HG02840 (cell line): ENCODE measurements around the gene MYH11.
"Not testable (repeated sequence)": the region's sequence is repeated elsewhere in the genome, so short reads cannot be mapped to it uniquely, and the experiment has no call there.

Experiments
- ATAC-seq: cut with Tn5 transposase; IDR thresholded peaks from one replicate; pipeline ENCODE4 v1.9.1; 2021; ENCODE audit warnings: mild to moderate bottlenecking, moderate library complexity, moderate number of reproducible peaks; ENCODE audit not compliant: unreplicated experiment, low FRiP score

The MYH11 gene

DNA sequence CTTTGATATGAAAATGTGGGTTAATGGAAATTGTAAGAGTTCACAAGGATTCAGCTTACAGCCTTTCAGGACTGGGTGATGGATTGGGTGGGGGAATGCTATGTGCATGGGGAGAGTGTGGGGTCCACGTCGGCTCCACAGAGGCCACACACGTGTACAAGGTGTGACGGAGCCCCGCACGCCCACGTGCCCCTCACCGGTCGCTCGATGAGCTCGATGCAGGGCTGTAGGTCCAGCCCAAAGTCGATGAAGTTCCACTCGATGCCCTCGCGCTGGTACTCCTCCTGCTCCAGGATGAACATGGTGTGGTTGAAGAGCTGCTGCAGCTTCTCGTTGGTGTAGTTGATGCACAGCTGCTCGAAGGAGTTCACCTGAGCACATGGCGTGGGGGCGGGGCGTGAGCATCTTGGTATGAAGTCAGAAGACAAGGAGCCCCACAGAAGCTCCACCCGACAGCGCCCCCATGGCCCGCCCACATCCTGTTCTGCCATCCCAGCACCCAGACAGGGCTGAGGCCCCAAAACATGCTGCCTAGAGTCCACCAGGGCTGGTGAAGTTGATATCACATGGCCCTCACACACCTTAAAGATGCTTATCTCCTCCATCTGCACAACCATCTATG is 99.1 kb downstream of the MYH11 start:
- no peak for ATAC-seq

DNA sequence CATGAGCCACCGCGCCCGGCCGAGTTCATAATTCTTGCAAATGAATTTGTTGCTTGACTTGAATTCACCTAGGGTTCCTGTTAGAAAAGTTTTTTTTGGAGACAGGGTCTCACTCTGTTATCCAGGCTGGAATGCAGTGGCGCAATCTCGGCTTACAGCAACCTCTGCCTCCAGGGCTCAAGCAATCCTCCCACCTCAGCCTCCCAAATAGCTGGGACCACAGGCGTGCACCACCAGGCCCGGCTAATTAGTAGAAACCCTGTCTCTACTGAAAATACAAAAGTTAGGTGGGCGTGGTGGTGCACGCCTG is 99.8 kb downstream of the MYH11 start:
- no peak for ATAC-seq

DNA sequence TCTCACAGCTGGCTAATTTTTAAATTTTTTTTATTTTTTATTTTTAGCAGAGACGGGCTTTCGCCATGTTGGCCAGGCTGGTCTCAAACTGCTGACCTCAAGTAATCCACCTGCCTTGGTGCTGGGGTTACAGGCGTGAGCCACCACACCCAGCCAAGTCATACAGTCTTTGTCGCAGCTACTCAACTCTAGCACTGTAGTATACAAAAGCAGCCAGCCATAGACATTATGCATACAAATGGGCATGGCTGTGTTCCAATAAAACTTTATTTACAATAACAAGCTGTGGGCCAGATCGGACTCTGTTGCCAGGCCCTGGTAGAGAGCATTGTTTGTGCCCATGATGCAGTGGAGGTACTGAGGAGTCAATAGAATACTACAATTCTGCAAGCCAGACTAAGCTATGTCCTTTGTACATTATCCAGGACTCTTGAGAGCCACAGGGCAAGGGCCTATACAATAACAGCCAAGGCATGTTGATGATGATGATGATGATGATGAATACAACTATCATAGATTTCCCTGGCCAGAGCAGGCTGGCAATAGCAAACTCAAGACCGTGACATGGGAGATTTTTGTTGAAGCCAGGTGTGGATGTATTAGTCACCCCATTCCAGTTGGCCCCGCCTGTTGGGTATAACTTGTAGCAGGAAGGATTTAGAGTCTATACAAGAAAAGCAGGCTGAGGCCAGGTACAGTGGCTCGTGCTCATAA is 101.8 kb downstream of the MYH11 start:
- no peak for ATAC-seq

DNA sequence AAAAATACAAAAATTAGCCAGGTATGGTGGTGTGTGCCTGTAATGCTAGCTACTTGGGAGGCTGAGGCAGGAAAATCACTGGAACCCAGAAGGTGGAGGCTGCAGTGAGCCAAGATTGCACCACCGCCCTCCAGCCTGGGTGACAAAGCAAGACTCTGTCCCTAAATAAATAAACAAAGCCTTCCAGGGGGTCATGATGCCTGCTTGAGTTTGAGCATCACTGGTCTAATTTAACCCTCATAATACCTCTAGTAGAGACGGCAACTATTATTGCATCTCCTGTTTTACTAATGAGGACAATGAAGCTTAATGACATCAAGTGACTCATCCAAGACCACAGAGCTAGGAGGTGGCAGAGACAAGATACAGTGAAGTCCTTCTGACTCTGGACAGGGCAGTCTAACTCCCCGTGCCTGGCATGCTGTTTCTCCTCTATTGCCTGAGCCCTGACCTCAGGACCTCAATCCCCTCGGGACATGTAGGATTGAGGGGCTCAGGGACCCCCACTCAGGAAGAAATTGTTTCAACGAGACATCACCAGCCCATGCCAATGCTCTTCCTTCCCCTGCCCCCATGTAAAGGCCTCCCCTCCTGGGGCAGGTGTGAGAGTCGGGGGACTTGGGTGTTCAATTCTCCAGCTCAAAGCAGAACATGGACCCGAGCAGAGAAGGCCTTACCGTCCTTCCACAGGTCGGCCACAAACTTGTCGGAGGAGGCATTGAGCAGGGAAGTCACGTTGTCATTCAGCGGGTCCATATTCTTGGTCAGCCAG is 103.9 kb downstream of the MYH11 start:
- ATAC-seq = no peak

DNA sequence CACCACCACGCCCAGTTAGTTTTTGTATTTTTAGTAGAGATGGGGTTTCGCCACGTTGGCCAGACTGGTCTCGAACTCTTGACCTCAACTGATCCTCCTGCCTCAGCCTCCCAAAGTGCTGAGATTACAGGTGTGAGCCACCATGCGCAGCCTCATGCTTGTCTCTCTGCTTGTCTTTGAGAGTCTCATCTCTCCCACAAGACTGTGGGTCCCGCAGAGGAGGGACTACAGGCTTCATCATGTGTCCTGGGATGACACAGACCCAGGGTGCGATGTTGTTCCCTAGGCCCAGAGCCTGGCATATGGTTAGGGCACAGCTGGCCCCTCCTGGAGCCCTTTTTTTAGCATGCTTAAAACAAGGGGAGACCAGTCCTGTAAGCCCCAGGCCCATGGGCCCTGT is 104.9 kb downstream of the MYH11 start:
- no peak for ATAC-seq

DNA sequence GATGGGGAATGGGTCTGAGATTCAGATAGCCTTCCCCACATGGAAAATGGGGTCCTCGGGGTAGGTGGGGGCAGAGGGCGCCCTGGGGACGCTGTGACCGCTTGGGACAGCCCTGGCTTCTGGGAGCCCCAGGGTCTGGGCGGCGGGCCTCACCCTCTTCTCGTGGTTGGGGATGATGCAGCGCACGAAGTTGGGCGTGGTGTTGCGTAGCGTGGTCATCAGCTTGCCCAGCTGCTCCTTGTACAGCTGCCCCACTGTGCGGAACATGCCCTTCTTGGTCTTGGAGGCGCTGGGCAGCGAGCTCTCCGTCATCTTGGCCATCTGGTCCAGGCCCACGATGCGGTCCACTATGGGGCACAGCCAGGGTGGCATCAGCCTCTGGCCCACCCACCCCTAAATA is 106.8 kb downstream of the MYH11 start:
- ATAC-seq = no peak

DNA sequence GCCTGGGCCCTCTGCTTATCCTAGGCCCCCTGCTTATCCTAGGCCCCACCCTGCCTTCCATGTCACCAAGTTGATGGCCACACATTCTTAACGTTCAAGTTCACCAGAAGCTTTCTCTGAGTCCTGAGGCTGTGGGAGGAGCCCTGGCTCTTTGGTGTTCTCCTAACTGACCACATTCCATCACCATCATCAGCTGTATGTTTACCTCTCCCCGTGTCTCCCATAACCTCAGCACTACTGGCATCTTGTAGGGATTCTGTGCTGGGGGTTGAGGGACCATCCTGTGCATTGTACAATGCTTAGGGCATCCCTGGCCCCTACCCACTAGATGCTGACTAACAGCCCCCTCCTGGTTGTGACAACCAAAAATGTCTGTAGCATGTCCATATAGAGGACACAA is 107.5 kb downstream of the MYH11 start:
- no peak for ATAC-seq

DNA sequence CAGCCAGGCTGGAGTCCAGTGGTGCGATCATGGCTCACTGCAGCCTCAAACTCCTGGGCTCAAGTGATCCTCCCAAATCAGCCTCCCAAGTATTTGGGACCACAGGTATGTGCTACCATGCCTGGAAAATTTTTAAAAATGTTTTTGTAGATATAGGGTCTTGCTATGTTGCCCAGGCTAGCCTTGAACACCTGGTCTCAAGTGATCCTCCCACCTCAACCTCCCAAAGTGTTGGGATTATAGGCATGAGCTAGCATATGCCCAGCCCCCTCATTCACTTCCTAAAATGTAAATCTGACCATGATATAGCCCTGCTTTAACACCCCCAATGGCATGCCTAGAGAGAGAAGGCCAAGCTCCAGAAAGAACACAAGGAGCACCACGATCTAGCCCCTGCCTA is 108.2 kb downstream of the MYH11 start:
- ATAC-seq = no peak

DNA sequence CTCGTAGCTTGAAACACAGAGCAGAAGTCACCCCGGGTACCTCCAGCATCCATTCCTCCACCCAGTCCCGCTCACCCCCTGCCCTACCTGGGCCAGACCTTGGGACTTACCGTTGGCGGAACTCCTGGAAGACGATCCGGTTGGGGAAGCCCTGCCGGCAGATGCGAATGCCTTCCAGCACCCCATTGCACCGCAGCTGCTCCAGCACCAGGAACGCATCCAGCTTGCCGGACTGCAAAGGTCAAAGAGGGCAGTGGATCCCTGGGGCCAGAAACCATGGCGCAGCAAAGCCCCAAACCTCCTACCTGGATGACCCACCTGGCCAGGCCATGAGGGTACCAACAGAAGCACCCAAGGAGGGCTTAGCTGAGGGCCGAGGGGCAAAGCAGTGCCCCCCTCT is 108.9 kb downstream of the MYH11 start:
- no peak for ATAC-seq

DNA sequence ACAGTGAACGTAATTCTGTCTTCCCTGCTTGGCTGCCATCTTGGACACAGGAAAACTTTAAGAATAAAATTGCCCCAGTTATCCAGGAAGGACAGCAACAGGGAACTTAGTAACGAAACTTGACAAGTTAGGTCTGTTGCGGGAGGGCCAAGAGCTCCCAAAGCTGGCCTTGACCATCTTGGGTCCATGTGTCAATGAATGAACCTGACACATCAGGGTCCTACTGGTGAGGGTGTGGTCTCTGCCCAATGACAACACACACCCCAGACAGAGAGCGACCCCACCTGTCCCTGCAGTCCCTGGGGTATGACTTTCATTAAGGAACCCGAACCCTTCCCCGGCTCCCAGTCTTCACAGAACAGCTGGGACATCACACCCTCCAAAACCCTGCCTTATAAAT is 110.5 kb downstream of the MYH11 start:
- ATAC-seq = no peak

DNA sequence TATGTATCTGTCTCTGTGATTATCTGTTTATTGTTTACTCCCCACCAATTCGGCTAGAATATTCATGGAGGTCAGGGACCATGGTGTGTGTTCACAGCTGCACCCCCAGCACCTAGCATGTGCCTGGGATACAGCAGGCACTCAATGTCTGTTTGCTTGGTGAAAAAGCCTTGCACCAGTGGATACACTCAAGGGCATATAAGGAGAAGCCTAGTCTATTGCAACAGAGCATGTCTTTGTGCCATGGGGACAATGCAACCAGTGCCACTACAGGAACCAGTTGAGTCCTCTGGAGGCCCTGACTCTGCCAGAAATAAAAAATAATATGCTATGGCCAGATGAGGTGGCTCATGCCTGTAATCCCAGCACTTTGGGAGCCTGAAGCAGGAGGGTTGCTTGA is 113.2 kb downstream of the MYH11 start:
- ATAC-seq = no peak

DNA sequence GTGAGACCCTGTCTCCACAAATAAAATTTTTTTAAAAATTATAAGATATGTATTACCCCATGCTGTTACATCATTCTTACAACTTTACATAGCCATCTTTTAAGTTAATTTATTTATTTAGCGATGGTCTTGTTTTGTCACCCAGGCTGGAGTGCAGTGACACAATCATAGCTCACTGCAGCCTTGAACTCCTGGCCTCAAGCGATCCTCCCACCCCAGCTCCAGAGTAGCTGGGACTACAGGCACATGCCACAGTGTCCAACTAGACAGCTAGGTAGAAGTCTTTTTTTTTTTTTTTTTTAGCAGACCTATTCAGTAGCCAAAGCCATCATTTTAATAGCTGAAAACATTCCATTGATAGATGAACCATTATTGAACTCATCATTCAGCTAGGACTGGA is 114.1 kb downstream of the MYH11 start:
- no peak for ATAC-seq

DNA sequence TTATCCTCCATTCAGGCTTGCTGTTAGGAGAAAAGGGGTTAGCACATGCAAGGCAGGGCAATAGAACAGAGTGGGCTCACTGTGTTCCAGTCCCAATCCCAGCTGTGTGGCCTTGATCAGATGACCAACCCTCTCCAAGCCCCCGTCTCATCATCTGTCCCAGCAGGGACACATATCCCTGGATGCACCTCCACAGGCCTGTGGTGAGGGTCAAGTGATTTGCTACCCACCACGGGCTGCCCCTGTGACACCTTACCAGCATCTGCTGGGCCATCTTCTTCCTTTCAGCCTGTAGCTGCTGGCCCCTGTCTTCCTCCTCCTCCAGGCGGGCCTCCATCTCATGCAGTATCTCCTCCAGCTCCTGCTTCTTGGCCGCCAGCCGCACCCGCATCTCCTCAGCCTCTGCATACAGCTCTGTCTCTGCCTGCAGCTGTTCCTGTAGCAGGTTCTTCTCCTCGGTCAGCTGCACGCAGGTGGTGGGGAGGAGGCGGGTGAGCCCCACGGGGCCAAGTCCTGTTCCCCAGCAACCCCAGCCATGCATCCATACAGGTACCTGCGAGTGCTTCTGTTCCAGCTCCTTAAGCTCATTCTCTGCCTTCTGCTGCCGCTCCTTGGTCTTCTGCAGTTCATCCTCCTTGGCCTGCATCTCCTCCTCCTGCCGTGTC is 115.5 kb downstream of the MYH11 start:
- ATAC-seq = no peak

DNA sequence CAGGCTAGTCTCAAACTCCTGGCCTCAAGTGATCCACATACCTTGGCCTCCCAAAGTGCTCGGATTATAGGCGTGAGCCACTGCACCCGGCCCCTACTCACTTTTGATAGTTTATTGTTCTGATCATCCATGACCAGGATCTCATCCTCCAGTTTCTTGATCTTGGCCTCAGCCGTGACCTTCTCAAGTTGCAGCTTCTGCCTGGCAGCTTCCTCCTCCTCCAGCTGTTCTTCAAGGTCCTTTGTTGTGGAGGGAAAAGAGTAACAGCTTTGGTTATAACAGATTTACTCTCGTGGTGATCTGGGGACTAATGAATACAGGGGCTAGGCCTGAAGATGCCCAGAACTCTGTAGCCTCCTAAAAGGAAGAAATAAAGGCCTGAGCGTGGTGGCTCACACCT is 116.9 kb downstream of the MYH11 start:
- ATAC-seq = no peak

DNA sequence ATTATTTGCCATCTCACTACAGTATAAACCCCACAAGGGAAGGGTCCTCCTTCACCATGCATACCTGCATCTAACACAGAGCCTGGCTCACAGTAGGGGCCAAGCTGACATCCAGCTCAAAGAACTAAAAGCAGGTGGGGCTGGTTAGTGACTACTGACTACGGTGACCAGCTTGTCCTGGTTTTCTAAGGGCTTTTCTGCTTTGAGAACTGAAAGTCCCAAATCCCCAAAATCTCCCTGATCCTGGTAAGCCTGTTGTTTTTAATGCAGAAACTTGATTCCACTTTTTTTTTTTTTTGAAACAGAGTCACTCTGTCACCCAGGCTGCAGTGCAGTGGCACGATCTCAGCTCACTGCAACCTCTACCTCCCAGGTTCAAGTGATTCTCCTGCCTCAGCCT is 117.4 kb downstream of the MYH11 start:
- ATAC-seq = no peak

DNA sequence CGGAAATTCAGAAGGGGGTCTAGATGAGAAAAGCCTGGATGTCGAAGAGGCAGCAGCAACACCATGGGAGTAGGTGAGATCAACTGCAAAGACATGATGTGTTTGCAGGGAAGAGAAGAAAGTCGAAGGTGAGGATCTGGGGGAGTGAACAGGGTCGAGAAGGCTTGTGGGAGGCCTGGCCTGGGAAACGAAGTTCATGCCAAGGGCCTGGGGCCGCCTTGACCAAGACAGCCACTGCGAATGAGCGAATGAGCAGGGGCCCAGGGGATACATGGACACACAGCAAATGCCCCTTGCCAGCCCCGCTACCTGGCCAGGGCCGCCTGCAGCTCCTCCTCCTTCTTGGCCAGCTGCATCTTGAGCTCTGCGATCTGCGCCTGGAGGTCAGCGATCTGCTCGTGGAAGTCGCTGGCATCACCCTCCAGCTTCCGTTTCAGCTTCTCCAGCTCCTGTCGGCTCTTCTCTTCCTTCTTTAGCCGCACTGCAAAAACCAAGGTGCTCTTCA is 119.6 kb downstream of the MYH11 start:
- no peak for ATAC-seq

DNA sequence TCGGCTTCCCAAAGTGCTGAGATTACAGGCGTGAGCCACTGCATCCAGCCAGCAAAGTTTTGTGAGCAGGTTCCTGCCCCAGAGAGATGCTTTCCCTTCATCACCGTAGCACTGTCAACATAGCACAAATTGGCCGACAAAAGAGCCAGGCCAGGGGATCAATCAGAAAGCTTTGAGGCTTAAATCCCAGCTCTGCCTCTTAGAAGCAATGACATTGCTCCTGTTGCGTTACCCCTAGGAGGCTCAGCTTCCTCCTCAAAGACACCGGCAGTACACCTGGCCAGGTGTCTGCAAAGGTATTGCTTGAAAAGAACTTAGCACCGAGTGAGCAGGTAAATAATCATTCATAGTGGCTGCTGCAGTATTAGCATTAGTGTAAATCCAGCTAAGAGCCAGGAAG is 120.3 kb downstream of the MYH11 start:
- no peak for ATAC-seq

DNA sequence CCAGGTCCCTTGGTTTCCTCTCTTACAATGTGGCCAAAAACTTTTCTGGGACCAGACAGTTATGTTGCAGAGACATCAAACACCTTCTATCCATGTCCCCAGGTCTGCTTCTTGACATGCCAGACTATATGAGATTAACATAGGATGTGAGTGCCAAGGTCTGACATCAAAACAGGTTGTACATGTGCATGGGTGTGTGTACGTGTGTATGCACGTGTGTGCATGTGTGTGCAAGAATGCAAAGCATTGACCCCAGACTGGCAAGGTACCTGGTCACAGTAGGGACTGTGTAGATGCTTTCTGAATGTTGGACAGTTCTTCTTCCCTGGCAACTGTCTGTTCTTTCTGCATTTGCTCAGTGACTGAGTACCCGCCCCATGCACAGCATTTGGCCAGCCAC is 121.2 kb downstream of the MYH11 start:
- no peak for ATAC-seq

DNA sequence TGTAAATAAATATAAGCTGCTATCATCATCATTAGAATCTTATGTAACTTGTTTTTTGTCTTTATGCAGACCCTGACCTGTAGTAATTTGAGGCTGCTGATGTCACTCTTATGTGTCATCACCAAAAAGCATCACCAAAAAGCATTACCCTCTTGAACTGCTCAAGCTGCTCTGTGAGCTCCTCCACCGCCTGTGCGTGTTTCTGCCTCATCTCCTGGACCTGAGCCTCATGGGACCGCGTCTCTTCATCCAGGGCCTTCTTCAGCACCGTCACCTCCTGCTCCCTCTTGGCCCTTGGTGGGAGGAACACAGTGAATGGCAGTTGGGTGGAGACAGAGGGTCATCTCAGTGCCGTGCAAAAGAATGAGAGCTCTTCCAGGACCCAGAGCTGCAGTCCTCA is 124.4 kb downstream of the MYH11 start:
- no peak for ATAC-seq

DNA sequence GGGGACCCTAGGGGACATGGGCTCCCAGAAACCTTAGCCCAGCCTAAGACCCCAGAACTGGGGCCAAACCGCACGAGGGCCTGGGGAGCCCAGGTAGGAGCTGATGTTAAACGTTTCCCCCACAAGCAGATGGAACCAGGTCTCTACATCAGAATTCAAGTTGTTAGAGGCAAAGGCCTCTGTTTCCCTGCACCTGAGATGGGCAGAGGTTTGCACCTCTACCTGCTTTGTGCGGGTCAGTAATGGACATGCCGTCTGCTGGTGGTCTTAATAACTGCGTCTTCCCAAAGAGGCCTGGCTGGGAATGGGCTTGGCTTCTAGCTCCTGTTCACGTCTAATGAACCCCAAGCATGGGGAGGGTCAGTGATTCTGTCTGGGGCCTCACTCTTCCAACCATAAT is 127.7 kb downstream of the MYH11 start:
- ATAC-seq = no peak

DNA sequence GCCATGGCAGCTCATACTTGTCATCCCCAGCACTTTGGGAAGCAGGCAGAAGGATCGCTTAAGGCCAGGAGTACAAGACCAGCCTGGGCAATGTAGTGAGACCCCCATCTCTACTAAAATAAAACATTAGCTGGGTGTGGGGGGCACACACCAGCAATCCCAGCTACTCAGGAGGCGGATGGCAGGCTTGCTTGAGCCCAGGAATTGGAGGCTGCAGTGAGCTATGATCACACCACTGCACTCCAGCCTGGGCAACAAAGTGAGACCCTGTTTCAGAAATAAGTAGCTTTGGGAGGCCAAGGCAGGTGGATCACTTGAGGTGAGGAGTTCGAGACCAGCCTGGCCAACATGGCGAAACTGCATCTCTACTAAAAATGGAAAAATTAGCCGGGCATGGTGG is 129.1 kb downstream of the MYH11 start:
- ATAC-seq = not testable (repeated sequence)
